Renal cortical epithelial cell (primary cell): Measurements from ENCODE around the gene DEPP1. TPM values are rescaled to one million over a fixed set of nuclear protein-coding genes. Genes with fewer than 3 reads are reported as not detected.
A peak's percentile ranks its signal among the peaks of the same experiment; 100 is the strongest.

Experiments used
- DNase-seq: peaks from one replicate; pipeline ENCODE4 v3.0.0-alpha.2; 2011; ENCODE audit warnings: low read depth
- total RNA-seq: library from RNA; depleted of rRNA; stranded (reverse); fragments of >200 nt; gene quantifications from 2 replicates; pipeline ENCODE4 v1.2.3, GENCODE V29; 2014

DEPP1 gene
- total RNA-seq, 1 donor from 2014 or later = 11.3 TPM

GRCh38 chr10:44966816-44967509, 11.6 kb downstream of the DEPP1 start:
- no peak for DNase-seq

GRCh38 chr10:44966129-44966815, 12.3 kb downstream of the DEPP1 start:
- peak; percentile 63 for DNase-seq

GRCh38 chr10:44965651-44966097, 12.9 kb downstream of the DEPP1 start:
- DNase-seq = no peak

GRCh38 chr10:44965104-44965503, 13.5 kb downstream of the DEPP1 start:
- no peak for DNase-seq

GRCh38 chr10:44963772-44964633, 14.6 kb downstream of the DEPP1 start:
- no peak for DNase-seq

GRCh38 chr10:44962870-44963738, 15.5 kb downstream of the DEPP1 start:
- no peak for DNase-seq

- no peak for DNase-seq
Observed at GRCh38 chr10:44961931-44962750, 16.5 kb downstream of the DEPP1 start.

GRCh38 chr10:44961230-44961571, 17.4 kb downstream of the DEPP1 start:
- DNase-seq = no peak

GRCh38 chr10:44960482-44961229, 18.0 kb downstream of the DEPP1 start:
- DNase-seq = no peak

- no peak for DNase-seq
Observed at GRCh38 chr10:44960088-44960460, 18.5 kb downstream of the DEPP1 start.

GRCh38 chr10:44959247-44960087, 19.1 kb downstream of the DEPP1 start, which contains the start of gene RASSF4:
TSS of gene RASSF4 (plus strand) at chr10:44959802. CDS start at chr10:44970203, 10,401 bp downstream.
- no peak for DNase-seq

- no peak for DNase-seq
Observed at GRCh38 chr10:44958898-44959246, 19.7 kb downstream of the DEPP1 start.

- peak; percentile 85 for DNase-seq
Observed at GRCh38 chr10:44958196-44958897, 20.3 kb downstream of the DEPP1 start.

GRCh38 chr10:44956717-44957706, 21.6 kb downstream of the DEPP1 start:
- DNase-seq = no peak

GRCh38 chr10:44956226-44956625, 22.4 kb downstream of the DEPP1 start:
- DNase-seq = no peak

GRCh38 chr10:44955413-44956070, 23.1 kb downstream of the DEPP1 start:
- DNase-seq = no peak

GRCh38 chr10:44954962-44955361, 23.6 kb downstream of the DEPP1 start:
- DNase-seq = no peak
